GM10248 (cell line): Measurements from ENCODE around the gene PIK3IP1.

Source experiments
- CTCF ChIA-PET: fragments of 300-600 bp; sonication (Branson Sonifier 250); formaldehyde crosslinking; extraction: SDS; loops from one replicate; lab custom pipeline; 2021; ENCODE audit warnings: antibody characterized with exemption; lab: Yijun Ruan, JAX
- POLR2A ChIA-PET: fragments of 350-650 bp; sonication (Branson Sonifier 250); formaldehyde crosslinking; extraction: SDS; loops from one replicate; lab custom pipeline; 2020; ENCODE audit warnings: antibody characterized with exemption; lab: Yijun Ruan, JAX
- DNase-seq: peaks from one replicate; pipeline ENCODE4 v3.0.0; 2012; ENCODE audit errors: extremely low spot score
- TF ChIP-seq, protein P1 (sequence below): IDR thresholded peaks from 2 replicates; pipeline ENCODE4 v1.5.1; 2012; ENCODE audit warnings: mild to moderate bottlenecking, low read depth; ENCODE audit errors: extremely low read depth, missing control alignments, control extremely low read depth

The PIK3IP1 gene

DNA sequence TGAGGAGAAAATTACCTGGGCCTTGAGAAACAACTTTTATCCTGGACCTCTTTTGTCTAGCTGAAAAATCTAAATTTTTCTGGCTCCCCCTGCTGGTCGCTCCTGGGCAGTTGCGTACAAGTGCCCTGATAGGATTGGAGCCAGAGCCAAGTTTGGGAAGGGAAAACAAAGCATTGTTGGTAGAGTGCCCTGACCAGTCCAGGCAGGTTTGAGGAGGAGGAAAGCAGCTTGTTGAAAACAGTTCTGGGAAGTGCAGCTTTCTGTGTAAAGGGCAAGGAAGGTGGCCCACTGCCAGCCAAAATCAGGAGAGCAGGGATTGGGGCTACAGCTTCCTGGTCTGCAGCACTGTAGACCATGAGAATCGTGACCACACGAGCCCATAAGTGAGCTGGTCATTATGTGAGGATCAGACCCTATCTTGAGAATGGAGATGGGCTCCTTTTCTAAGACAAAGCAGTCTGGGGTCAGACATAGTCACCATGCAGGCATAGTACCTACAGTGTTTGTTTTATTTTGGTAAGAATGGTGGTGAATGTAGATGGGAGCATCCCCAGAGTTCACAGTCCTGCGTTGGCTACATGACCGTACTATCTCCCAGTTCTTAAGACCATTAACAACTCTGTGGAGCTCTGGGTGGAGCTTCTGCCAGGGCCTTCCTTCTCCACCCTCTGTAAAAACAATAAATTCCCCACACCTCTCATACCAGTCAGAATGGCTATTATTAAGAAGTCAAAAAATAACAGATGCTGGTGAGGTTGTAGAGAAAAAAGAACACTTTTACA, 21.3 kb upstream of the PIK3IP1 start:
- DNase-seq, result peak; percentile 65
- TF ChIP-seq, protein P1, sequence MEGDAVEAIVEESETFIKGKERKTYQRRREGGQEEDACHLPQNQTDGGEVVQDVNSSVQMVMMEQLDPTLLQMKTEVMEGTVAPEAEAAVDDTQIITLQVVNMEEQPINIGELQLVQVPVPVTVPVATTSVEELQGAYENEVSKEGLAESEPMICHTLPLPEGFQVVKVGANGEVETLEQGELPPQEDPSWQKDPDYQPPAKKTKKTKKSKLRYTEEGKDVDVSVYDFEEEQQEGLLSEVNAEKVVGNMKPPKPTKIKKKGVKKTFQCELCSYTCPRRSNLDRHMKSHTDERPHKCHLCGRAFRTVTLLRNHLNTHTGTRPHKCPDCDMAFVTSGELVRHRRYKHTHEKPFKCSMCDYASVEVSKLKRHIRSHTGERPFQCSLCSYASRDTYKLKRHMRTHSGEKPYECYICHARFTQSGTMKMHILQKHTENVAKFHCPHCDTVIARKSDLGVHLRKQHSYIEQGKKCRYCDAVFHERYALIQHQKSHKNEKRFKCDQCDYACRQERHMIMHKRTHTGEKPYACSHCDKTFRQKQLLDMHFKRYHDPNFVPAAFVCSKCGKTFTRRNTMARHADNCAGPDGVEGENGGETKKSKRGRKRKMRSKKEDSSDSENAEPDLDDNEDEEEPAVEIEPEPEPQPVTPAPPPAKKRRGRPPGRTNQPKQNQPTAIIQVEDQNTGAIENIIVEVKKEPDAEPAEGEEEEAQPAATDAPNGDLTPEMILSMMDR, result peak; percentile 89
- POLR2A ChIA-PET, result no interaction called here
- CTCF ChIA-PET, result interaction anchor here (0.9 to 6.5 kb wide), 40 partner anchors 8 to 317 kb away, joined by 3 to 84 read pairs (median 4); partner anchors contain the start of genes LIMK2, PATZ1, PIK3IP1 and SELENOM

DNA sequence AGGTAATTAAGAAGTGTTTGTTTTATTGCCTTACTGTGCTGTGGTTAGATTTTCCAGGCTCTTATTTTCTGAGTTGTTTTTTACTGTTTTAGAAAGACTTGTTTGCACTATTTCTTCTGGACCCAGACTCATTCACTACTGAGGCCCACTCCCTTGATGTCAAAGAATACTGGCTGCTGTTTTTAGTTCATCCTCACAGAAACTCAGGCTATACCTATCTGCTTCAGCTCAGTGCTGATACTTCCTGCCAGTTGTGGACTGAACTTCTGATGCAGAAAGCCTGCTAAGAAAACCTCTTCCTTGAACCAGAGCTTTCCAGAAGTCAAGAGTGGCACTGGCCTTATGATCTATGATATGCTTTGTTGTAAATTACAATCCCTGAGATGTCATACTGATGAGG, 15.9 kb upstream of the PIK3IP1 start:
- TF ChIP-seq, protein P1, result no peak
- ChIA-PET POLR2A (no interaction called here), CTCF (interaction anchor here (0.6 to 2.2 kb wide), 2 partner anchors 15 to 16 kb away, joined by 4 to 10 read pairs; partner anchors contain the start of gene PIK3IP1)
- DNase-seq, result no peak

DNA sequence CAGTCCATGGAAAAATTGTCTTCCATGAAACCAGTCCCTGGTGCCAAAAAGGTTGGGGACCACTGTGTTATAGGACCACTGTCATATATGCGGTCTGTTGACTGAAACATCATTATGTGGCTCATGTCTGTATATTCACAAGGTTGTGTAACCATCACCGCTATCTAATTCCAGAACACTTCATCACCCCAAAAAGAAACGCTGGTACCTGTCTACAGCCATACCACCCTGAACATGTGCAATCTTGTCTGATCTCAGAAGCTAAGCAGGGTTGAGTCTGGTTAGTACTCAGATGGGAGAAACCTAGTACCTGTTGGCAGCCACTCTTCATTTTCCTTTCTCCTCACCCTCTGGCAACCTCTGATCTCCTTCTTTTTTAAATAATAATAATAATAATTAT, 12.9 kb upstream of the PIK3IP1 start:
- ChIA-PET CTCF (interaction anchor here (1.0 to 2.3 kb wide), 2 partner anchors 8 to 13 kb away, joined by 3 to 8 read pairs; partner anchors contain the start of gene PIK3IP1), POLR2A (no interaction called here)
- TF ChIP-seq, protein P1, result no peak
- no peak for DNase-seq

DNA sequence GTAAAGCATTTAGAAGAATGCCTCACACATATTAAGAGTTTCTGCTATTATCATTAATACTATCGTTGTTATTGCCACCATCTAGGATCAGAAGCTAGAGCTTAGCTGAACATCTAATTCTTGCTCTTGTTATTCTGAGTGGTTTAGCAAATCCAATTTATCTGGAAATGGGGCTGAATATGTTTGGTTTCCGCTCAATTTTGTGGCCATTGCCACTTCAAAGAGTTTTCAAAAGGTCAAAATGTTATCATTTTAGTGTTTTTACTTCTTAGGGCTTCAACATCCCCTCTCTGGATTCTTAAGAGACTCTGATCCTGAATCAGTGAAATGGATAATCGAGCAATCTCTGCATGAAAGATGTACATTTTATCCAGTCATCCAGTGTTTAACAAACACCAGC, 10.2 kb upstream of the PIK3IP1 start:
- TF ChIP-seq, protein P1, result no peak
- POLR2A ChIA-PET, result no interaction called here
- CTCF ChIA-PET, result interaction anchor here (1.2 to 7.7 kb wide), 3 partner anchors 11 to 29 kb away, joined by 5 to 84 read pairs (median 17); partner anchors contain the start of gene PIK3IP1
- DNase-seq, result no peak

DNA sequence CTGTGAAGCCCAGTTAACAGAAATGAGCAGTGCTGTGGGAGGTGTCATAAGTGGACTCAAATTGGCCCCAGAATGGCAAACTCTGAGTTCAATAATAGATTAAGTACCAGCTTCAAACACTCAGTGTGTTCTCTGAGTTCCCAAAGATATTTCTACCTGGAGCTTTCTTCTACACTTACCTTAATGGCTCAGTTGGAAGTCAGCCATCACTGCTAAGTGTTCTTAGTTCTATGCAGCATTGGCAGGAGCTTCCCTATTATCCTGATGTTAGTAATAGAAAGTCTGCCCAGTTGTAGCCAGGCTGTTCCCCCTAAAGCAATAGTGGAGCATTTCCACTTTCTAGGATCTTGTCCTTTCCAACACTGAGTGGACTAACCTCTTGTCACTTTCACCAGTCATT, 9.7 kb upstream of the PIK3IP1 start:
- ChIA-PET CTCF (interaction anchor here (1.0 to 7.7 kb wide), 3 partner anchors 10 to 29 kb away, joined by 4 to 84 read pairs (median 17); partner anchors contain the start of gene PIK3IP1), POLR2A (no interaction called here)
- TF ChIP-seq, protein P1, result no peak
- no peak for DNase-seq

DNA sequence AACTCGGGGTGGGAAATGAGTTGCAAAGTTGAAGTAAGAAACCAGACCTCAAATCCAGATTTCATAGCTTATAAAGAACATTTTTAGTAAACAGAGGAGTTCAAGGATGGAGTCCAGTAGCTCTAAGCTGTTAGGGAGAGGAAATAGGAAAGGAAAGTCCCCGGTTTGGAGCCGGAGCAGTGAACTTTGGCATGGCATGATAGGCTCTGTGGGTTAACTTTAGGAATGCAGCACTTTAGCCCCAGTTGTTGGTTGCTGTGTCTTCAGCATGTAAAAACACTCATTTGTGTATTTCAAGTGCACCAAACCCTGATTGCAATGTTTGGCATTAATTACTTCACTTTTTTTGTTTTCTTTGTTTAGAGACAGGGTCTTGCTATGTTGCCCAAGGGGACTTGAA, 8.6 kb upstream of the PIK3IP1 start:
- CTCF ChIA-PET, result interaction anchor here (1.3 to 7.7 kb wide), 4 partner anchors 9 to 27 kb away, joined by 3 to 84 read pairs (median 14); partner anchors contain the start of gene PIK3IP1
- TF ChIP-seq, protein P1, result no peak
- DNase-seq, result no peak
- POLR2A ChIA-PET, result interaction anchor here (1.7 kb wide), 1 partner anchor 11 kb away, joined by 3 read pairs; no protein-coding TSS in a partner anchor
